ENCODE measurements around the gene NNT. TPM values are rescaled to one million over a fixed set of nuclear protein-coding genes. Genes with fewer than 3 reads are reported as not detected.

NNT gene
- total and polyA plus RNA-seq, 5 donors from 2014 or later: 46.2 to 64.1 (median 49.6) TPM

GRCh38 chr5:43604699-43605098 lies 1.7 kb downstream of the NNT start:
- Mint-ChIP-seq H3K36me3 (peaks cover 15% of the 10 kb centered on the region), H3K4me1 (peaks cover 21 to 72% (median 54%) of the 10 kb centered on the region in 4 donors)

GRCh38 chr5:43606351-43606750 lies 3.4 kb downstream of the NNT start:
- Histone ChIP-seq H3K27ac (ENCODE audit: insufficient read depth, low read length, poor library complexity, severe bottlenecking) (no peak overlapping the region), H3K36me3 (ENCODE audit: control insufficient read depth, insufficient read depth, low read length) (peaks cover 22% of the 10 kb centered on the region), H3K4me3 (ENCODE audit: low read depth, low read length) (no peak overlapping the region), H3K27me3 (ENCODE audit: control insufficient read depth, insufficient read depth, low read length) (no peaks in the 10 kb centered on the region), H3K9me3 (ENCODE audit: control insufficient read depth in 2 of 2, low read length in 2 of 2) (no peaks in the 10 kb centered on the region), H3K4me1 (ENCODE audit: control insufficient read depth, insufficient read depth, low read length, poor library complexity, severe bottlenecking) (peaks cover 31% of the 10 kb centered on the region)
- Mint-ChIP-seq H3K27me3 (no peaks in the 10 kb centered on the region), H3K4me1 (peaks cover 19 to 76% (median 64%) of the 10 kb centered on the region in 4 donors), H3K9me3 (no peaks in the 10 kb centered on the region), H3K36me3 (peaks cover 25% of the 10 kb centered on the region), H3K27ac (peak overlapping the region in 1 of 3 donors; percentile 83), H3K4me3 (peak overlapping the region in 2 of 4 donors; percentile 25 to 92)
- DNase-seq (no peak), ATAC-seq (ENCODE audit: low read depth in 2 of 2) (no peak)

More at GRCh38 chr5:43604699-43605098, 1.7 kb downstream of the NNT start:
- Mint-ChIP-seq H3K9me3 (no peaks in the 10 kb centered on the region), H3K4me3 (peak overlapping the region; percentile 92 to 97 (median 93)), H3K27me3 (no peaks in the 10 kb centered on the region), H3K27ac (peak overlapping the region in 1 of 3 donors; percentile 98)
- H3K36me3 ChIP-seq (ENCODE audit: control insufficient read depth, insufficient read depth, low read length): peaks cover 7% of the 10 kb centered on the region
- DNase-seq (no peak), ATAC-seq (ENCODE audit: low read depth in 2 of 2) (no peak)
- no peak overlapping the region for H3K27ac ChIP-seq (ENCODE audit: insufficient read depth, low read length, poor library complexity, severe bottlenecking)
- peaks cover 37% of the 10 kb centered on the region for H3K4me1 ChIP-seq (ENCODE audit: control insufficient read depth, insufficient read depth, low read length, poor library complexity, severe bottlenecking)
- H3K9me3 ChIP-seq (ENCODE audit: control insufficient read depth in 2 of 2, low read length in 2 of 2): no peaks in the 10 kb centered on the region
- H3K27me3 ChIP-seq (ENCODE audit: control insufficient read depth, insufficient read depth, low read length): no peaks in the 10 kb centered on the region
- H3K4me3 ChIP-seq (ENCODE audit: low read depth, low read length): peak overlapping the region; percentile 84

- Mint-ChIP-seq H3K4me1 (peaks cover 11 to 70% (median 61%) of the 10 kb centered on the region in 4 donors), H3K9me3 (no peaks in the 10 kb centered on the region), H3K36me3 (peaks cover 38% of the 10 kb centered on the region), H3K27me3 (no peaks in the 10 kb centered on the region), H3K27ac (peak overlapping the region in 1 of 3 donors; percentile 29), H3K4me3 (peak overlapping the region in 1 of 4 donors; percentile 27)
- ATAC-seq (ENCODE audit: low read depth in 2 of 2) (no peak), DNase-seq (peak in 1 of 3 donors; percentile 25)
- H3K9me3 ChIP-seq (ENCODE audit: control insufficient read depth in 2 of 2, low read length in 2 of 2): no peaks in the 10 kb centered on the region
- peaks cover 16% of the 10 kb centered on the region for H3K4me1 ChIP-seq (ENCODE audit: control insufficient read depth, insufficient read depth, low read length, poor library complexity, severe bottlenecking)
- H3K36me3 ChIP-seq (ENCODE audit: control insufficient read depth, insufficient read depth, low read length): peaks cover 40% of the 10 kb centered on the region
- H3K4me3 ChIP-seq (ENCODE audit: low read depth, low read length): no peak overlapping the region
- no peak overlapping the region for H3K27ac ChIP-seq (ENCODE audit: insufficient read depth, low read length, poor library complexity, severe bottlenecking)
- H3K27me3 ChIP-seq (ENCODE audit: control insufficient read depth, insufficient read depth, low read length): no peaks in the 10 kb centered on the region
Observed at GRCh38 chr5:43608406-43608805, 5.4 kb downstream of the NNT start.

DNA sequence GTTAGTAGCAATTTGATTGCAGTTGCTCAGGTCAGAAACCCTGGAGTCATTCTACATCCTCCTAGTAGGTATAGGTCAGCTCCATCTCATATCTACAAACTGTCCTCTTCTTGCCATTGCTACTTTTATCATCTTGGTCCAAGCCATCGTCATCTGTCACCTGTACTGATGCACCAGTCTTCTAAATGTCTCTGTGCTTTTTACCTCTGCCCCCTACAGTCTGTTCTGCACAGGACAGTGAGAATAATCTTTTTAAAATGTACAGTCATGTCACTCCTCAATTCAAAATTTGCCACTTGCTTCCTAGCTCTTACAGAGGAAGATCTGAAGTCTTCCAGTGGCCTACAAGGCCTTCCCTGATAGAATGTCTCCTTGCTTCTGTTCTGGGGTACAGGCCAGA lies 6.8 kb downstream of the NNT start:
- H3K4me3 ChIP-seq (ENCODE audit: low read depth, low read length): no peak overlapping the region
- peaks cover 52% of the 10 kb centered on the region for H3K36me3 ChIP-seq (ENCODE audit: control insufficient read depth, insufficient read depth, low read length)
- H3K36me3 Mint-ChIP-seq: peaks cover 38% of the 10 kb centered on the region
- no peaks in the 10 kb centered on the region for H3K9me3 ChIP-seq (ENCODE audit: control insufficient read depth in 2 of 2, low read length in 2 of 2)
- peak; percentile 59 to 69 for ATAC-seq (ENCODE audit: low read depth in 2 of 2)
- H3K27ac Mint-ChIP-seq: peak overlapping the region in 1 of 3 donors; percentile 7
- peak in 2 of 3 donors; percentile 17 to 47 for DNase-seq
- no peak overlapping the region for H3K27ac ChIP-seq (ENCODE audit: insufficient read depth, low read length, poor library complexity, severe bottlenecking)
- peaks cover 11 to 60% (median 54%) of the 10 kb centered on the region in 4 donors for H3K4me1 Mint-ChIP-seq
- no peaks in the 10 kb centered on the region for H3K27me3 ChIP-seq (ENCODE audit: control insufficient read depth, insufficient read depth, low read length)
- no peak overlapping the region for H3K4me3 Mint-ChIP-seq
- H3K4me1 ChIP-seq (ENCODE audit: control insufficient read depth, insufficient read depth, low read length, poor library complexity, severe bottlenecking): peaks cover 2% of the 10 kb centered on the region
- H3K27me3 Mint-ChIP-seq: no peaks in the 10 kb centered on the region
- H3K9me3 Mint-ChIP-seq: no peaks in the 10 kb centered on the region

DNA sequence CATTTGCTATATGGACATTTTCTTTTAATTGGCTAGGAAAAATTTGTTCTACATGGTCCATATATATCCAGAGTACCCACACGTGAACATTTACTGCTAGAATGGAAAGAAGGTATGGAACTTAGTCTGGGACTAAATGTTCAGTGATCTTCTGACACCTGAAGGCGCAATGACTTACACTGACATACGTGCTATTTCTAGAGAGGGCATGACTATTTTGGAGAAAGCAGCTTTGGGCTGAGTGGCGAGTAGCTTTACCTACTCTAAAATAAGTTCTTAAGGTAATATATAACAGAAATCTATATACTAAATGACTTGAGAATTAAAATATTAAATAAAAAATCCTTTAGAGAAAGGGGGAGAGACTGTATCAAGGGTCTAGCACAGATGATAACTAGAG lies 10.4 kb downstream of the NNT start:
- H3K9me3 Mint-ChIP-seq: no peaks in the 10 kb centered on the region
- H3K36me3 Mint-ChIP-seq: peaks cover 24% of the 10 kb centered on the region
- no peak overlapping the region for H3K27ac ChIP-seq (ENCODE audit: insufficient read depth, low read length, poor library complexity, severe bottlenecking)
- ATAC-seq (ENCODE audit: low read depth in 2 of 2) (no peak), DNase-seq (no peak)
- no peaks in the 10 kb centered on the region for H3K27me3 ChIP-seq (ENCODE audit: control insufficient read depth, insufficient read depth, low read length)
- H3K9me3 ChIP-seq (ENCODE audit: control insufficient read depth in 2 of 2, low read length in 2 of 2): no peaks in the 10 kb centered on the region
- H3K36me3 ChIP-seq (ENCODE audit: control insufficient read depth, insufficient read depth, low read length): peaks cover 59% of the 10 kb centered on the region
- H3K27me3 Mint-ChIP-seq: no peaks in the 10 kb centered on the region
- H3K4me1 Mint-ChIP-seq: peaks cover 11 to 33% (median 33%) of the 10 kb centered on the region in 4 donors
- no peak overlapping the region for H3K27ac Mint-ChIP-seq
- no peaks in the 10 kb centered on the region for H3K4me1 ChIP-seq (ENCODE audit: control insufficient read depth, insufficient read depth, low read length, poor library complexity, severe bottlenecking)
- no peak overlapping the region for H3K4me3 ChIP-seq (ENCODE audit: low read depth, low read length)
- no peak overlapping the region for H3K4me3 Mint-ChIP-seq

GRCh38 chr5:43615445-43616184 lies 12.6 kb downstream of the NNT start:
- no peak for ATAC-seq (ENCODE audit: low read depth in 2 of 2)
- no peaks in the 10 kb centered on the region for H3K9me3 Mint-ChIP-seq

DNA sequence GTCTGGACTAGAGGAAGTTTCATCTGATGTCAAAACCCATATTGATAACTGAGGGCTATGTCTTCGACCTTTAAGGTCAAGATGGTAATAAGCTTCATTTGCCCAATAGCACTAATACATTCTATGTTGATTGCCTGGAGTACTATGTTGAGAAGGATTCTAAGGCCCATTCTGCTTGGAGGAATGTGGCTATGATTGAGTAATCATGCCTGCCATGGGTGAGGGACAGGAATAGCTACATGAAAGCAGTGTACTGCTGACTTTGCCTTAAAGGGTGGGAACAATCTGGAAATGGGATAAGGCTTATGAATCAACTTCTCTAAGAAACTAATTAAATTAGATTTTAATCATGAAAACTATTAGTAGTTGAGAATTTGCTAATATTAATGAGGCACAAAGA lies 13.6 kb downstream of the NNT start:
- H3K9me3 Mint-ChIP-seq: no peaks in the 10 kb centered on the region
- DNase-seq (no peak), ATAC-seq (ENCODE audit: low read depth in 2 of 2) (no peak)
- H3K27me3 ChIP-seq (ENCODE audit: control insufficient read depth, insufficient read depth, low read length): no peaks in the 10 kb centered on the region
- H3K4me3 Mint-ChIP-seq: no peak overlapping the region
- no peak overlapping the region for H3K4me3 ChIP-seq (ENCODE audit: low read depth, low read length)
- no peaks in the 10 kb centered on the region for H3K27me3 Mint-ChIP-seq
- H3K9me3 ChIP-seq (ENCODE audit: control insufficient read depth in 2 of 2, low read length in 2 of 2): no peaks in the 10 kb centered on the region
- H3K4me1 ChIP-seq (ENCODE audit: control insufficient read depth, insufficient read depth, low read length, poor library complexity, severe bottlenecking): no peaks in the 10 kb centered on the region
- no peak overlapping the region for H3K27ac Mint-ChIP-seq
- peaks cover 28% of the 10 kb centered on the region for H3K36me3 Mint-ChIP-seq
- peaks cover 9 to 21% (median 12%) of the 10 kb centered on the region in 4 donors for H3K4me1 Mint-ChIP-seq
- no peak overlapping the region for H3K27ac ChIP-seq (ENCODE audit: insufficient read depth, low read length, poor library complexity, severe bottlenecking)
- H3K36me3 ChIP-seq (ENCODE audit: control insufficient read depth, insufficient read depth, low read length): peaks cover 52% of the 10 kb centered on the region

More at GRCh38 chr5:43615445-43616184, 12.6 kb downstream of the NNT start:
- H3K4me3 ChIP-seq (ENCODE audit: low read depth, low read length): no peak overlapping the region
- Mint-ChIP-seq H3K27me3 (no peaks in the 10 kb centered on the region), H3K36me3 (peaks cover 25% of the 10 kb centered on the region), H3K27ac (no peak overlapping the region), H3K4me3 (no peak overlapping the region), H3K4me1 (peaks cover 11 to 21% (median 15%) of the 10 kb centered on the region in 4 donors)
- no peaks in the 10 kb centered on the region for H3K4me1 ChIP-seq (ENCODE audit: control insufficient read depth, insufficient read depth, low read length, poor library complexity, severe bottlenecking)
- peaks cover 58% of the 10 kb centered on the region for H3K36me3 ChIP-seq (ENCODE audit: control insufficient read depth, insufficient read depth, low read length)
- no peaks in the 10 kb centered on the region for H3K9me3 ChIP-seq (ENCODE audit: control insufficient read depth in 2 of 2, low read length in 2 of 2)
- no peak for DNase-seq
- no peaks in the 10 kb centered on the region for H3K27me3 ChIP-seq (ENCODE audit: control insufficient read depth, insufficient read depth, low read length)
- no peak overlapping the region for H3K27ac ChIP-seq (ENCODE audit: insufficient read depth, low read length, poor library complexity, severe bottlenecking)

DNA sequence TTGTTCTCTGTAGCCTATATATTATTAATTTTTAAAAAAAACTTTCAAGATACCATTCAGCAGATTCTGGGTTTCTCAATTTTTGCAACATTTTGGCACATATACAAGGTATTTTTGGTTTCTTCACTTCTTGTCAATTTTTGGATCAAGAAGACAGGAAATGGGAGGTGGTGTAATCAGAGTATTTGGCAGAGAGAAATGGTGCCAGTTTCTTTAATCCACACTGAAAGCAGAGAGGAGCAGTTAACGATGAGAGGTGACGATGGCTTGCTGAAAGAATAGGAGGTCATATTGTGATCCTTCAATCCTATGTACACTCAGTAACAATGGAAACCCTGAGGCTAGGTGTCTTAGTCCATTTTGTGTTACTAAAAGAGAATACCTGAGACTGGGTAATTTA lies 16.4 kb downstream of the NNT start:
- Mint-ChIP-seq H3K4me1 (peaks cover 9 to 18% (median 12%) of the 10 kb centered on the region in 4 donors), H3K4me3 (no peak overlapping the region), H3K36me3 (peaks cover 33% of the 10 kb centered on the region), H3K27ac (peak overlapping the region in 1 of 3 donors; percentile 89), H3K9me3 (no peaks in the 10 kb centered on the region), H3K27me3 (no peaks in the 10 kb centered on the region)
- ATAC-seq (ENCODE audit: low read depth in 2 of 2): no peak
- Histone ChIP-seq H3K9me3 (ENCODE audit: control insufficient read depth in 2 of 2, low read length in 2 of 2) (no peaks in the 10 kb centered on the region), H3K27me3 (ENCODE audit: control insufficient read depth, insufficient read depth, low read length) (no peaks in the 10 kb centered on the region), H3K36me3 (ENCODE audit: control insufficient read depth, insufficient read depth, low read length) (peaks cover 26% of the 10 kb centered on the region), H3K27ac (ENCODE audit: insufficient read depth, low read length, poor library complexity, severe bottlenecking) (no peak overlapping the region), H3K4me3 (ENCODE audit: low read depth, low read length) (no peak overlapping the region), H3K4me1 (ENCODE audit: control insufficient read depth, insufficient read depth, low read length, poor library complexity, severe bottlenecking) (no peaks in the 10 kb centered on the region)
- no peak for DNase-seq
